Measurements from ENCODE around the gene BBS12. TPM values are rescaled to one million over a fixed set of nuclear protein-coding genes. Genes with fewer than 3 reads are reported as not detected.

The BBS12 gene
- total and polyA plus RNA-seq, 12 donors, result 1.5 to 7.8 (median 5.4) TPM

GRCh38 chr4:122762966-122763716, 30.6 kb downstream of the BBS12 start:
- Histone ChIP-seq H3K27me3 (no peaks in the 10 kb centered on the region), H3K4me1 (replicated peaks in 1 of 2) (peaks cover 0 to 2% of the 10 kb centered on the region in 2 donors), H3K27ac (no peak overlapping the region), H3K9me3 (replicated peaks in 1 of 3) (no peaks in the 10 kb centered on the region), H3K36me3 (replicated peaks in 1 of 2) (no peaks in the 10 kb centered on the region), H3K4me3 (no peak overlapping the region)
- 91 to 93% (median 92%) methylated on average over 14 of the region's 14 CpGs for WGBS, 4 donors
- TF ChIP-seq POLR2A (IDR thresholded peaks at IDR 0.05) (no peak), CTCF (IDR thresholded peaks at IDR 0.05) (no peak)
- intact Hi-C loops (cut with DNase I), result no loop called here
- no peak for DNase-seq

GRCh38 chr4:122764071-122764820, 31.7 kb downstream of the BBS12 start:
- H3K4me3 ChIP-seq, result no peak overlapping the region
- intact Hi-C loops (cut with DNase I), result no loop called here
- H3K9me3 ChIP-seq (replicated peaks in 1 of 3), result no peaks in the 10 kb centered on the region
- no peaks in the 10 kb centered on the region for H3K27me3 ChIP-seq
- no peak for DNase-seq
- no peaks in the 10 kb centered on the region for H3K4me1 ChIP-seq (replicated peaks in 1 of 2)
- WGBS, 4 donors, result 62 to 76% (median 69%) methylated on average over 5 of the region's 5 CpGs
- TF ChIP-seq CTCF (IDR thresholded peaks at IDR 0.05) (no peak), POLR2A (IDR thresholded peaks at IDR 0.05) (no peak)
- no peak overlapping the region for H3K27ac ChIP-seq
- no peaks in the 10 kb centered on the region for H3K36me3 ChIP-seq (replicated peaks in 1 of 2)

- no peak overlapping the region for H3K27ac ChIP-seq
- TF ChIP-seq POLR2A (IDR thresholded peaks at IDR 0.05), result no peak
- no peak for TF ChIP-seq CTCF (IDR thresholded peaks at IDR 0.05)
- DNase-seq, result no peak
- H3K4me3 ChIP-seq, result no peak overlapping the region
- H3K36me3 ChIP-seq (replicated peaks in 1 of 2), result no peaks in the 10 kb centered on the region
- intact Hi-C loops (cut with DNase I), result no loop called here
- WGBS, 4 donors, result 62 to 90% (median 70%) methylated on average over 1 of the region's 1 CpG
- no peaks in the 10 kb centered on the region for H3K9me3 ChIP-seq (replicated peaks in 1 of 3)
- no peaks in the 10 kb centered on the region for H3K4me1 ChIP-seq (replicated peaks in 1 of 2)
- no peaks in the 10 kb centered on the region for H3K27me3 ChIP-seq
These were observed 32.3 kb downstream of the BBS12 start for GRCh38 chr4:122764821-122765215.

GRCh38 chr4:122765692-122766352, 33.3 kb downstream of the BBS12 start:
- Histone ChIP-seq H3K36me3 (replicated peaks in 1 of 2) (no peaks in the 10 kb centered on the region), H3K4me3 (no peak overlapping the region), H3K4me1 (replicated peaks in 1 of 2) (no peaks in the 10 kb centered on the region), H3K9me3 (replicated peaks in 1 of 3) (no peaks in the 10 kb centered on the region), H3K27me3 (no peaks in the 10 kb centered on the region), H3K27ac (no peak overlapping the region)
- 81 to 90% (median 88%) methylated on average over 7 of the region's 7 CpGs for WGBS, 4 donors
- intact Hi-C loops (cut with DNase I), result no loop called here
- no peak for DNase-seq
- TF ChIP-seq POLR2A (IDR thresholded peaks at IDR 0.05) (no peak), CTCF (IDR thresholded peaks at IDR 0.05) (no peak)

Measured in adrenal gland (tissue), 12 donors.